Sigmoid colon (tissue), 7 donors: ENCODE data around the gene TLR8. TPM values are rescaled to one million over a fixed set of nuclear protein-coding genes. Genes with fewer than 3 reads are reported as not detected.

ENCODE experiments used
- DNase-seq: peaks from one replicate; pipeline ENCODE4 v3.0.0-alpha.2; 2019
- H3K27ac ChIP-seq, 4 donors: fragments of 200-600 bp; sonication (generic); one replicate each; pipeline ENCODE4 v1.5.1; 2016 to 2019; ENCODE audit warnings: mild to moderate bottlenecking in 1 of 4
- H3K27me3 ChIP-seq, 3 donors: fragments of 200-600 bp; sonication (generic); one replicate each; pipeline ENCODE4 v1.5.1; 2019; ENCODE audit warnings: mild to moderate bottlenecking in 1 of 3
- H3K36me3 ChIP-seq, 4 donors: fragments of 200-600 bp; sonication (generic); one replicate each; pipeline ENCODE4 v1.5.1; 2016 to 2019
- H3K4me1 ChIP-seq, 4 donors: fragments of 200-600 bp; sonication (generic); one replicate each; pipeline ENCODE4 v1.5.1; 2017 to 2019
- H3K4me3 ChIP-seq, 4 donors: fragments of 200-600 bp; sonication (generic); one replicate each; pipeline ENCODE4 v1.5.1; 2017 to 2019; ENCODE audit warnings: mild to moderate bottlenecking in 2 of 4, moderate library complexity in 1 of 4
- H3K9me3 ChIP-seq, 4 donors: fragments of 200-600 bp in 3 of 4; sonication (generic) in 3 of 4; one replicate each; pipeline versions ENCODE4 v1.5.1 to v1.6.1; 2013 to 2019
- CTCF ChIP-seq, 4 experiments: fragments of 450-650 bp in 3 of 4; fragments of 200-600 bp in 1 of 4; IDR thresholded peaks; one replicate each; pipeline ENCODE4 v1.5.1; 2016 to 2019; ENCODE audit warnings: antibody characterized with exemption in 4 of 4, mild to moderate bottlenecking in 3 of 4, moderate library complexity in 2 of 4
- EP300 ChIP-seq, 4 donors: sonication (generic); formaldehyde crosslinking; IDR thresholded peaks; one replicate each; pipeline ENCODE4 v1.6.1; 2017; ENCODE audit warnings: antibody characterized with exemption in 4 of 4
- POLR2A ChIP-seq, 2 donors: fragments of 450-650 bp; IDR thresholded peaks; one replicate each; pipeline ENCODE4 v1.6.1; 2016; ENCODE audit warnings: antibody characterized with exemption in 2 of 2, mild to moderate bottlenecking in 2 of 2, moderate library complexity in 2 of 2
- POLR2AphosphoS5 ChIP-seq, 4 donors: sonication (generic); formaldehyde crosslinking; IDR thresholded peaks; one replicate each; pipeline ENCODE4 v1.6.1; 2017; ENCODE audit warnings: antibody characterized with exemption in 4 of 4
- WGBS, 2 donors: extraction: QIAGEN DNeasy Blood & Tissue Kit; methylation state at CpG; one replicate each; pipeline ENCODE4 v1.1.7; 2013; 5-methylcytosine and 5-hydroxymethylcytosine counted together
- intact Hi-C: fragments of 100-400 bp; cut with DNase I; formaldehyde crosslinking; loops from one replicate; pipeline ENCODE4 v1.15.1; 2023
- polyA plus RNA-seq, 3 donors: library from polyadenylated mRNA; stranded (reverse); fragments of 200-250 nt; gene quantifications; one replicate each; pipeline ENCODE4 v1.2.3, GENCODE V29; 2013
- total RNA-seq, 4 donors: library from RNA; depleted of rRNA; stranded (reverse); fragments of >200 nt; gene quantifications; one replicate each; pipeline ENCODE4 v1.1.0, GENCODE V29; 2016
- donor health status: healthy with polysubstance abuse.
- donor health status: Bipolar disorder and iron deficiency.
- donor health status: healthy.

TLR8 gene
- total and polyA plus RNA-seq, 7 donors, result 0.28 to 3.0 (median 1.7) TPM

DNA sequence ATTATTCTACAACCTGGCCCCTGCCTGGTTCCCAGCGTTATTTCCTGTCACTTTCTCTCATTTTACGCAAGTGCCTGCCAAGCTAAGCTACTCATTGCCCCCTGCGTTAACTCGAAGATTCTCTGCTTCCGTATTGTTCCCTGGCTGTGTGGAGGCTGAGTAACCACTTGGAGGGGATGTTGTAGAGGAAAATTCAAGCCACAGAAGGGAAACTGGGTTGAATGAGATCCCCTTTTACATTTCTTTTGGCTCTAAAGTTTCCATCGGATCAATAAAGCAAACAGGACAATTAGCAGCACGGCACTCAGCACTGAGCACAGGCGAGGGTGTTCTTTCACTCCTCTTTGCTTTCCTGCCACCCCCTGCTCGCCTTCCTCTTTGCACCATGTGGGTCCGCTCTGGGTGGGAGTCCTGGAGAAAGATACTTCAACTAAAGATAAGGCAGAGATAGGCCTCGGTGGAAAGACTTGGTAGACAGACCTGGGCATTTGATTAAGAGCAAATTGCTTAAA, 64.3 kb downstream of the TLR8 start:
- 17 to 38% methylated on average over 11 of the region's 11 CpGs for whole genome bisulfite sequencing, 2 donors
- DNase-seq, result no peak
- TF ChIP-seq EP300 (IDR thresholded peaks at IDR 0.05) (no peak), POLR2AphosphoS5 (IDR thresholded peaks at IDR 0.05) (peak in 1 of 4 donors; percentile 7), CTCF (IDR thresholded peaks at IDR 0.05) (peak in 3 of 4 experiments; percentile 12 to 35 (median 17))
- H3K4me1 ChIP-seq, result no peaks in the 10 kb centered on the region
- H3K36me3 ChIP-seq, result no peaks in the 10 kb centered on the region
- no peak overlapping the region for H3K4me3 ChIP-seq
- peaks cover 0 to 3% (median 0%) of the 10 kb centered on the region in 3 donors for H3K27me3 ChIP-seq
- intact Hi-C loops, result loop anchor here (10.0 kb wide), 2 partner anchors 114 to 684 kb away; partner anchors contain the start of gene TCEANC
- H3K9me3 ChIP-seq, result no peaks in the 10 kb centered on the region
- H3K27ac ChIP-seq, result peak overlapping the region; percentile 57 to 91 (median 68)

GRCh38 chrX:12971282-12972003, 65.0 kb downstream of the TLR8 start:
- Histone ChIP-seq H3K36me3 (no peaks in the 10 kb centered on the region), H3K9me3 (no peaks in the 10 kb centered on the region), H3K4me3 (no peak overlapping the region), H3K4me1 (no peaks in the 10 kb centered on the region), H3K27me3 (peaks cover 0 to 3% (median 0%) of the 10 kb centered on the region in 3 donors), H3K27ac (peak overlapping the region; percentile 57 to 91 (median 68))
- no peak for DNase-seq
- intact Hi-C loops, result loop anchor here (2.0 to 10.0 kb wide), 3 partner anchors 113 to 683 kb away; partner anchors contain the start of gene TCEANC
- TF ChIP-seq POLR2AphosphoS5 (IDR thresholded peaks at IDR 0.05) (no peak), POLR2A (IDR thresholded peaks at IDR 0.05) (no peak), CTCF (IDR thresholded peaks at IDR 0.05) (no peak), EP300 (IDR thresholded peaks at IDR 0.05) (no peak)
- 69% methylated on average over 12 of the region's 12 CpGs for WGBS, 2 donors

GRCh38 chrX:12972243-12972642, 65.8 kb downstream of the TLR8 start:
- Histone ChIP-seq H3K27ac (peak overlapping the region; percentile 57 to 91 (median 68)), H3K4me3 (no peak overlapping the region), H3K9me3 (no peaks in the 10 kb centered on the region), H3K4me1 (no peaks in the 10 kb centered on the region), H3K27me3 (peaks cover 0 to 3% (median 0%) of the 10 kb centered on the region in 3 donors), H3K36me3 (peaks cover 0 to 3% (median 0%) of the 10 kb centered on the region in 4 donors)
- 55 to 79% methylated on average over 6 of the region's 6 CpGs for WGBS, 2 donors
- intact Hi-C loops, result loop anchor here (2.0 to 10.0 kb wide), 3 partner anchors 113 to 683 kb away; partner anchors contain the start of gene TCEANC
- DNase-seq, result no peak
- TF ChIP-seq POLR2A (IDR thresholded peaks at IDR 0.05) (no peak), EP300 (IDR thresholded peaks at IDR 0.05) (no peak), CTCF (IDR thresholded peaks at IDR 0.05) (no peak), POLR2AphosphoS5 (IDR thresholded peaks at IDR 0.05) (no peak)

Other genes starting within 250 kb of the TLR8 start
- 10 to 100 TPM; 53.7 to 99.9 (median 66.9) TPM for gene PRPS2, start 115.2 kb upstream of the TLR8 start, total RNA-seq
- gene PRPS2, start 115.2 kb upstream of the TLR8 start, polyA plus RNA-seq, result 10 to 100 TPM; 21.6 to 40.5 (median 32.1) TPM
- under 1 TPM; 0.28 to 0.71 (median 0.52) TPM for gene TLR7, start 39.5 kb upstream of the TLR8 start, total RNA-seq
- 1 to 10 TPM in 2 of 3 donors, under 1 TPM in 1; under 0.01 to 2.3 (median 1.4) TPM for gene TLR7, start 39.5 kb upstream of the TLR8 start, polyA plus RNA-seq
- 1,000 to 10,000 TPM; 1,233 to 1,969 (median 1,534) TPM for gene TMSB4X, start 68.5 kb downstream of the TLR8 start, total RNA-seq
- gene TMSB4X, start 68.5 kb downstream of the TLR8 start, polyA plus RNA-seq, result over 10,000 TPM; 11,980 to 20,488 (median 18,152) TPM
- gene FAM9C, start 138.0 kb downstream of the TLR8 start, total RNA-seq, result not detected
- gene FAM9C, start 138.0 kb downstream of the TLR8 start, polyA plus RNA-seq, result under 1 TPM in 1 of 3 donors, not detected in 2; 0.17 TPM